Smooth muscle cell (in vitro differentiated cells): Measurements from ENCODE around the gene USHBP1. TPM values are rescaled to one million over a fixed set of nuclear protein-coding genes. Genes with fewer than 3 reads are reported as not detected.

ENCODE experiments used
- DNase-seq: peaks from one replicate; lab custom pipeline; 2025; ENCODE audit not compliant: unreplicated experiment; lab: John Stamatoyannopoulos, UW
- H2AFZ ChIP-seq: fragments of 200-600 bp; sonication (generic); 2 replicates; pipeline ENCODE4 v1.6.0; 2016; ENCODE audit warnings: antibody characterized with exemption, low read depth, mild to moderate bottlenecking
- H3F3A ChIP-seq: fragments of 200-600 bp; sonication (generic); 2 replicates; pipeline ENCODE4 v1.6.0; 2017; ENCODE audit warnings: antibody characterized with exemption, low read depth
- H3K27ac ChIP-seq: fragments of 200-600 bp; sonication (generic); 2 replicates; pipeline ENCODE4 v1.5.1; 2016; ENCODE audit warnings: low read depth, mild to moderate bottlenecking
- H3K27me3 ChIP-seq: fragments of 200-600 bp; sonication (generic); 2 replicates; pipeline ENCODE4 v1.6.1; 2016; ENCODE audit warnings: low read depth, mild to moderate bottlenecking
- H3K36me3 ChIP-seq: fragments of 200-600 bp; sonication (generic); 2 replicates; pipeline ENCODE4 v1.5.1; 2016; ENCODE audit warnings: low read depth
- H3K4me1 ChIP-seq: fragments of 200-600 bp; sonication (generic); 2 replicates; pipeline ENCODE4 v1.5.1; 2016; ENCODE audit warnings: low read depth
- H3K4me2 ChIP-seq: fragments of 200-600 bp; sonication (generic); 2 replicates; pipeline ENCODE4 v1.6.0; 2016; ENCODE audit warnings: mild to moderate bottlenecking
- H3K4me3 ChIP-seq: fragments of 200-600 bp; sonication (generic); 2 replicates; pipeline ENCODE4 v1.5.1; 2016; ENCODE audit warnings: mild to moderate bottlenecking
- H3K79me2 ChIP-seq: fragments of 200-600 bp; sonication (generic); 2 replicates; pipeline ENCODE4 v1.6.0; 2016; ENCODE audit warnings: low read depth, mild to moderate bottlenecking
- H3K9ac ChIP-seq: fragments of 200-600 bp; sonication (generic); 2 replicates; pipeline ENCODE4 v1.6.0; 2016; ENCODE audit warnings: low read depth
- H3K9me3 ChIP-seq: fragments of 200-600 bp; sonication (generic); replicated peaks from 2 replicates; pipeline ENCODE4 v1.5.1; 2016; ENCODE audit warnings: low read depth
- H4K20me1 ChIP-seq: fragments of 200-600 bp; sonication (generic); 2 replicates; pipeline ENCODE4 v1.6.0; 2016; ENCODE audit warnings: low read depth
- CTCF ChIP-seq: fragments of 200-600 bp; sonication (generic); IDR thresholded peaks from 2 replicates; pipeline ENCODE4 v1.5.1; 2017; ENCODE audit warnings: borderline replicate concordance, mild to moderate bottlenecking, antibody characterized with exemption; ENCODE audit not compliant: insufficient read depth, poor library complexity, severe bottlenecking
- WGBS: methylation state at CpG from one replicate; pipeline ENCODE4 v1.1.7; 2016; ENCODE audit warnings: low lambda C conversion rate; 5-methylcytosine and 5-hydroxymethylcytosine counted together
- polyA plus RNA-seq: library from polyadenylated mRNA; unstranded; fragments of >200 nt; fragmentation: Nextera tagmentation; extraction: Ambion mirVana; gene quantifications from 2 replicates; pipeline ENCODE4 v1.2.1, GENCODE V29; 2016
- total RNA-seq: library from RNA; depleted of rRNA; stranded (reverse); fragments of >200 nt; gene quantifications from 2 replicates; pipeline ENCODE4 v1.2.3, GENCODE V29; 2014

USHBP1 gene
- total and polyA plus RNA-seq, 2 experiments from 2014 or later: not detected

GRCh38 chr19:17259934-17260333, 4.6 kb downstream of the USHBP1 start:
- Histone ChIP-seq H3K27ac (no peak overlapping the region), H3K27me3 (no peaks in the 10 kb centered on the region), H3K9ac (no peak overlapping the region), H4K20me1 (no peaks in the 10 kb centered on the region), H3K4me2 (no peak overlapping the region), H3K4me1 (no peaks in the 10 kb centered on the region), H3F3A (no peaks in the 10 kb centered on the region), H2AFZ (no peak overlapping the region), H3K36me3 (no peaks in the 10 kb centered on the region), H3K9me3 (no peaks in the 10 kb centered on the region), H3K4me3 (no peak overlapping the region), H3K79me2 (no peaks in the 10 kb centered on the region)
- no peak for DNase-seq
- TF ChIP-seq CTCF: no peak
- WGBS: 40% methylated on average over 1 of the region's 1 CpG

- Histone ChIP-seq H3K9ac (no peak overlapping the region), H3K27ac (no peak overlapping the region), H3K27me3 (no peaks in the 10 kb centered on the region), H3K4me3 (no peak overlapping the region), H2AFZ (no peak overlapping the region), H3F3A (no peaks in the 10 kb centered on the region), H3K4me1 (no peaks in the 10 kb centered on the region), H3K4me2 (no peak overlapping the region), H3K36me3 (no peaks in the 10 kb centered on the region), H3K79me2 (no peaks in the 10 kb centered on the region), H3K9me3 (no peaks in the 10 kb centered on the region), H4K20me1 (no peaks in the 10 kb centered on the region)
- no peak for DNase-seq
- TF ChIP-seq CTCF: no peak
- WGBS: 94% methylated on average over 9 of the region's 9 CpGs
Measured at GRCh38 chr19:17259118-17259780, 5.3 kb downstream of the USHBP1 start.

GRCh38 chr19:17256130-17256529, 8.4 kb downstream of the USHBP1 start:
- Histone ChIP-seq H4K20me1 (no peaks in the 10 kb centered on the region), H3K9ac (no peak overlapping the region), H3K36me3 (no peaks in the 10 kb centered on the region), H3K4me3 (no peak overlapping the region), H3K4me2 (no peak overlapping the region), H3K79me2 (no peaks in the 10 kb centered on the region), H3F3A (no peaks in the 10 kb centered on the region), H3K9me3 (no peaks in the 10 kb centered on the region), H2AFZ (no peak overlapping the region), H3K4me1 (no peaks in the 10 kb centered on the region), H3K27me3 (no peaks in the 10 kb centered on the region), H3K27ac (no peak overlapping the region)
- 80% methylated on average over 3 of the region's 3 CpGs for whole genome bisulfite sequencing
- DNase-seq: no peak
- no peak for TF ChIP-seq CTCF

GRCh38 chr19:17255150-17255621, 9.4 kb downstream of the USHBP1 start:
- no peaks in the 10 kb centered on the region for H3K79me2 ChIP-seq
- H3K27ac ChIP-seq: no peak overlapping the region
- H3K4me3 ChIP-seq: no peak overlapping the region
- no peaks in the 10 kb centered on the region for H4K20me1 ChIP-seq
- H2AFZ ChIP-seq: no peak overlapping the region
- H3K9ac ChIP-seq: no peak overlapping the region
- DNase-seq: no peak
- H3K4me2 ChIP-seq: no peak overlapping the region
- no peak for TF ChIP-seq CTCF
- no peaks in the 10 kb centered on the region for H3K9me3 ChIP-seq
- no peaks in the 10 kb centered on the region for H3K27me3 ChIP-seq
- no peaks in the 10 kb centered on the region for H3K4me1 ChIP-seq
- H3K36me3 ChIP-seq: no peaks in the 10 kb centered on the region
- H3F3A ChIP-seq: no peaks in the 10 kb centered on the region
- 86% methylated on average over 18 of the region's 18 CpGs for WGBS
